Lower lobe of right lung (tissue), 2 donors: ENCODE data around the gene PRDM12. TPM values are rescaled to one million over a fixed set of nuclear protein-coding genes. Genes with fewer than 3 reads are reported as not detected.

Experiments
- ATAC-seq, 2 donors: fragments of 200-7000 bp; cut with Tn5 transposase; one replicate each; pipeline ENCODE4 v1.9.1; 2020 to 2022; ENCODE audit warnings: mild to moderate bottlenecking in 2 of 2, moderate library complexity in 2 of 2
- DNase-seq: peaks from one replicate; pipeline ENCODE4 v3.0.0-alpha.2; 2020
- H3K27ac ChIP-seq: fragments of 200-600 bp; one replicate; pipeline ENCODE4 v1.8.0; 2022
- H3K27me3 ChIP-seq: fragments of 200-600 bp; one replicate; pipeline ENCODE4 v1.8.0; 2022; ENCODE audit warnings: low read depth
- H3K36me3 ChIP-seq: fragments of 200-600 bp; one replicate; pipeline ENCODE4 v1.8.0; 2022; ENCODE audit warnings: mild to moderate bottlenecking
- H3K4me1 ChIP-seq: fragments of 200-600 bp; one replicate; pipeline ENCODE4 v1.8.0; 2022
- H3K4me3 ChIP-seq: fragments of 200-600 bp; one replicate; pipeline ENCODE4 v1.8.0; 2022; ENCODE audit warnings: mild to moderate bottlenecking
- H3K9me3 ChIP-seq: fragments of 200-600 bp; one replicate; pipeline ENCODE4 v1.8.0; 2022
- intact Hi-C: fragments of 100-400 bp; cut with DNase I; formaldehyde crosslinking; loops from one replicate; pipeline ENCODE4 v1.11.0; 2022
- microRNA-seq: library from miRNA; unstranded; fragments of <30 nt; microRNA quantifications from one replicate; pipeline ENCODE4 v1.2.0, GENCODE V29; 2020; ENCODE audit warnings: borderline number of aligned reads
- total RNA-seq: library from RNA; stranded (reverse); fragmentation: NEBNext Ultra II Directional; extraction: Animal tissue kit (Norgen Biotek cat#: 25700); gene quantifications from one replicate; pipeline ENCODE4 v1.2.1, GENCODE V29; 2021
- TF ChIP-seq, protein P1 (sequence below): fragments of 200-600 bp; IDR thresholded peaks from one replicate; pipeline ENCODE4 v1.8.0; 2022; ENCODE audit warnings: antibody characterized with exemption, mild to moderate bottlenecking
- donor health status: DM: no; HTN: yes; CAD: no; lungs with severe emphysema.

PRDM12 gene
- total RNA-seq, 1 donor from 2014 or later: not detected

DNA sequence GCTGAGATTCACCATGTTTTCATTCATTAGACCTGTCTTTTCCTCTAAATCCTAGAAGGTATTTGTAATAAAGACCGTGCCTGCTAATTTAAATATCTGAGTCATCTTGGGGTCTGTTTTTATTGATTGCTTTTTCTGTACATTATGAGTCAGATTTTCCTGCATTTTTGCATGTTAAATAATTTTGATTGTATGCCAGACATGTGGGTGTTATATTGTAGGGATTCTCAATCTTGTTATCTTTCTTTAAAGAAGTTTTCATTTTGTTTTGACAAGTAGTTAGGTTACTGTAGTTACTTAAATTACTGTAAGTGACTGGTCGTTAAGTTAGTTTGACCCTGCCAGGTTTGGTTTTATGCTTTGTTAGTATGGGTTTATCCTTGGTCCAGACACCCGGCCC, 64.3 kb downstream of the PRDM12 start:
- H3K36me3 ChIP-seq: no peaks in the 10 kb centered on the region
- peaks cover 14% of the 10 kb centered on the region for H3K4me1 ChIP-seq
- no peak for ATAC-seq
- DNase-seq: no peak
- TF ChIP-seq, protein P1, sequence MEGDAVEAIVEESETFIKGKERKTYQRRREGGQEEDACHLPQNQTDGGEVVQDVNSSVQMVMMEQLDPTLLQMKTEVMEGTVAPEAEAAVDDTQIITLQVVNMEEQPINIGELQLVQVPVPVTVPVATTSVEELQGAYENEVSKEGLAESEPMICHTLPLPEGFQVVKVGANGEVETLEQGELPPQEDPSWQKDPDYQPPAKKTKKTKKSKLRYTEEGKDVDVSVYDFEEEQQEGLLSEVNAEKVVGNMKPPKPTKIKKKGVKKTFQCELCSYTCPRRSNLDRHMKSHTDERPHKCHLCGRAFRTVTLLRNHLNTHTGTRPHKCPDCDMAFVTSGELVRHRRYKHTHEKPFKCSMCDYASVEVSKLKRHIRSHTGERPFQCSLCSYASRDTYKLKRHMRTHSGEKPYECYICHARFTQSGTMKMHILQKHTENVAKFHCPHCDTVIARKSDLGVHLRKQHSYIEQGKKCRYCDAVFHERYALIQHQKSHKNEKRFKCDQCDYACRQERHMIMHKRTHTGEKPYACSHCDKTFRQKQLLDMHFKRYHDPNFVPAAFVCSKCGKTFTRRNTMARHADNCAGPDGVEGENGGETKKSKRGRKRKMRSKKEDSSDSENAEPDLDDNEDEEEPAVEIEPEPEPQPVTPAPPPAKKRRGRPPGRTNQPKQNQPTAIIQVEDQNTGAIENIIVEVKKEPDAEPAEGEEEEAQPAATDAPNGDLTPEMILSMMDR: no peak
- H3K9me3 ChIP-seq: no peaks in the 10 kb centered on the region
- H3K27ac ChIP-seq: no peak overlapping the region
- H3K27me3 ChIP-seq: no peaks in the 10 kb centered on the region
- intact Hi-C loops: no loop called here
- H3K4me3 ChIP-seq: no peak overlapping the region

DNA sequence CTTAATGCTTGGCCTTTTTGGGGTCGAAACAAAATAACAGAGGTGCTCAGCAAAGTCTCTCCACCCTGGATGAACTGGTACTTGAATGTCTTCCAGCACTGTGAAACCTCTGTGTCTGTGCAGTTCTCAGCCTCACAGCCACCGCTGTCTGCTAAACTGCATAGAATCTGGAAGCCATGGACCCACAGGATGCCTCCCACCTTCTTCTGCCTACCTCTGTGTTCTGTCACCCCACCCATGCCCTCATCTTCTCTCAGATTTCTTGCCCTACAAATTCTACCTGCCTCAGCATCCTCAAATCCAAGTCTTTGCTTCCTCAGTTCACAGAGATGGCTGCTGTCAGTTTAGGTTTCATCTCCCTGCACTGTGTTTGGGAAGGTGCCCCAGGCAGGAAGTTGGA, 64.8 kb downstream of the PRDM12 start:
- intact Hi-C loops: no loop called here
- TF ChIP-seq, protein P1: no peak
- H3K4me3 ChIP-seq: no peak overlapping the region
- peaks cover 14% of the 10 kb centered on the region for H3K4me1 ChIP-seq
- H3K27ac ChIP-seq: no peak overlapping the region
- no peak for DNase-seq
- no peaks in the 10 kb centered on the region for H3K9me3 ChIP-seq
- H3K36me3 ChIP-seq: no peaks in the 10 kb centered on the region
- no peaks in the 10 kb centered on the region for H3K27me3 ChIP-seq
- ATAC-seq: no peak

DNA sequence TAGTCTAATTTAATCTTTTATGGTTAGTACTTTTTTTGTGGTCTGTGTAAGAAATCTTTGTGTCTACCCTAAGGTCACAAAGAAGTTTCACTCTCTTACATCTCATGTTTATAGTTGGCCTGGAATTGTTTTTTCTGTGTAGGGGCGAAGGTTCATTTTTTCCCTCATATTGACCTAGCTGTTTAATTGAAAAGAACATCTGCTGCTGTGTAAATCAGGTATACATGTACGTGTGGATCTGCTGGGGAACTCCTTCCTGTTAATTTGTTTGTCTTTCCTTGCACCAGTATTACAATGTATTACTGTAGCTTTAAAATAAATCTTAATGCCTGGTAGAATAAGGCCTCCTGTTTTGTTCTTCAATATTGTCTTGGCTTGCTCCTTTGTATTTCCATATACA, 67.0 kb downstream of the PRDM12 start:
- H3K4me1 ChIP-seq: peaks cover 14% of the 10 kb centered on the region
- no peaks in the 10 kb centered on the region for H3K27me3 ChIP-seq
- intact Hi-C loops: no loop called here
- no peak overlapping the region for H3K27ac ChIP-seq
- no peaks in the 10 kb centered on the region for H3K9me3 ChIP-seq
- H3K36me3 ChIP-seq: no peaks in the 10 kb centered on the region
- DNase-seq: no peak
- ATAC-seq: no peak
- no peak overlapping the region for H3K4me3 ChIP-seq
- TF ChIP-seq, protein P1: no peak

DNA sequence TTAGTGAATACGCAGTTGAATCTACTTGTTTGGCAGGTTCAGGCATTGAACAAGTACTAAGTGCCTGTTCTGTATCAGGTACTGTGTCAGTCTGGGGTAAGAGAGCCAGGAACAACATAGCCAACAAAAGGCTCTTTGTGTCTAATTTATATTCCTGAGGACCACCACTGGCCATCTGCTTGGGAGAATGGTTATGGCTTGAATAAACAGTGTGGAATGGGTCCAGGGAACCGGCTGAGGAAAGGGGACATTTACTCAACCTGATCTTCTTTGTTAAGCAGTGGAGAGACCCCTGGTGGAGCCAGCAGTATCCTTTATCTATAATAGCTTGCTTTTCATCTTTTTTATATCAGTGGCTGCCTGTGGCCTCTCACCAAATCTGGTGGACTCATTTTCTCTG, 67.7 kb downstream of the PRDM12 start:
- Histone ChIP-seq H3K4me3 (no peak overlapping the region), H3K4me1 (peaks cover 14% of the 10 kb centered on the region), H3K9me3 (no peaks in the 10 kb centered on the region), H3K36me3 (no peaks in the 10 kb centered on the region), H3K27me3 (no peaks in the 10 kb centered on the region), H3K27ac (no peak overlapping the region)
- ATAC-seq (peak in 1 of 2 donors; percentile 38), DNase-seq (no peak)
- intact Hi-C loops: no loop called here
- TF ChIP-seq, protein P1: no peak

Small RNA genes within 50 kb of the gene (microRNA-seq; reads per million reads assigned to microRNA genes)
- not detected for gene MIR6856

Other genes with a start within 250 kb of the PRDM12 start
- 75.2 TPM for gene ASS1, start 219.6 kb upstream of the PRDM12 start, total RNA-seq
- 46.8 TPM for gene FUBP3, start 85.0 kb upstream of the PRDM12 start, total RNA-seq
- gene EXOSC2, start 29.2 kb downstream of the PRDM12 start, total RNA-seq: 18.4 TPM
- gene ABL1, start 170.7 kb downstream of the PRDM12 start, total RNA-seq: 50.2 TPM
- not detected for gene QRFP, start 232.2 kb downstream of the PRDM12 start, total RNA-seq